ENCODE measurements around the gene OR10G4. TPM values are rescaled to one million over a fixed set of nuclear protein-coding genes. Genes with fewer than 3 reads are reported as not detected.
"Not testable (repeated sequence)": the region's sequence is repeated elsewhere in the genome, so short reads cannot be mapped to it uniquely, and the experiment has no call there.

OR10G4 gene
- polyA plus RNA-seq (2012; ENCODE audit: insufficient read depth, insufficient read length): not detected

GRCh38 chr11:124012697-124013096 is at the start of gene OR10G4:
TSS of gene OR10G4 (plus strand) at chr11:124012997. CDS start at chr11:124015575, 2,578 bp downstream.
- DNase-seq (ENCODE audit: low read depth, low spot score): no peak
- no peak within 1 kb of the TSS for H3K4me3 ChIP-seq (ENCODE audit: low read length)

GRCh38 chr11:123973816-123974215 is 39.0 kb upstream of the OR10G4 start:
- DNase-seq (ENCODE audit: low read depth, low spot score): no peak
- no peak overlapping the region for H3K4me3 ChIP-seq (ENCODE audit: low read length)

- no peak overlapping the region for H3K4me3 ChIP-seq (ENCODE audit: low read length)
- DNase-seq (ENCODE audit: low read depth, low spot score): no peak
Observed at GRCh38 chr11:123976770-123977560, 35.8 kb upstream of the OR10G4 start.

GRCh38 chr11:123977731-123978347 is 35.0 kb upstream of the OR10G4 start, which contains the start of gene OR10S1:
TSS of gene OR10S1 (minus strand) at chr11:123977781. CDS start at chr11:123977664, 117 bp downstream.
- no peak within 1 kb of the TSS for H3K4me3 ChIP-seq (ENCODE audit: low read length)
- DNase-seq (ENCODE audit: low read depth, low spot score): no peak

- DNase-seq (ENCODE audit: low read depth, low spot score): no peak
- H3K4me3 ChIP-seq (ENCODE audit: low read length): no peak overlapping the region
Observed at GRCh38 chr11:123979311-123979710, 33.5 kb upstream of the OR10G4 start.

- H3K4me3 ChIP-seq (ENCODE audit: low read length): no peak within 1 kb of the TSS
- no peak for DNase-seq (ENCODE audit: low read depth, low spot score)
Observed at GRCh38 chr11:123995119-123995518, 17.7 kb upstream of the OR10G4 start, which contains the start of gene OR10G6. TSS of gene OR10G6 (minus strand) at chr11:123995161. CDS start at chr11:123995161, 0 bp downstream.

- not testable (repeated sequence) for DNase-seq (ENCODE audit: low read depth, low spot score); H3K4me3 ChIP-seq (ENCODE audit: low read length)
Observed at GRCh38 chr11:124015837-124016236, 3.0 kb downstream of the OR10G4 start.

- H3K4me3 ChIP-seq (ENCODE audit: low read length): no peak within 1 kb of the TSS
- no peak for DNase-seq (ENCODE audit: low read depth, low spot score)
Observed at GRCh38 chr11:124026498-124026897, 13.7 kb downstream of the OR10G4 start, which contains the start of gene OR10G8. TSS of gene OR10G8 (plus strand) at chr11:124026798. CDS start at chr11:124029623, 2,825 bp downstream.

GRCh38 chr11:124036666-124037065 is 23.9 kb downstream of the OR10G4 start:
- no peak for DNase-seq (ENCODE audit: low read depth, low spot score)
- H3K4me3 ChIP-seq (ENCODE audit: low read length): no peak overlapping the region

- DNase-seq (ENCODE audit: low read depth, low spot score): no peak
- no peak overlapping the region for H3K4me3 ChIP-seq (ENCODE audit: low read length)
Observed at GRCh38 chr11:124039557-124039956, 26.8 kb downstream of the OR10G4 start.

- DNase-seq (ENCODE audit: low read depth, low spot score): no peak
- H3K4me3 ChIP-seq (ENCODE audit: low read length): no peak within 1 kb of the TSS
Observed at GRCh38 chr11:124041254-124041653, 28.5 kb downstream of the OR10G4 start, which contains the start of gene OR10G7. TSS of gene OR10G7 (minus strand) at chr11:124041325. CDS start at chr11:124039001, 2,324 bp downstream.

- no peak for DNase-seq (ENCODE audit: low read depth, low spot score)
Observed at GRCh38 chr11:124043420-124043819, 30.6 kb downstream of the OR10G4 start.

GRCh38 chr11:124050748-124051147 is 38.0 kb downstream of the OR10G4 start:
- no peak for DNase-seq (ENCODE audit: low read depth, low spot score)
- no peak overlapping the region for H3K4me3 ChIP-seq (ENCODE audit: low read length)

More at GRCh38 chr11:124043420-124043819, 30.6 kb downstream of the OR10G4 start:
- H3K4me3 ChIP-seq (ENCODE audit: low read length): no peak overlapping the region

- no peak overlapping the region for H3K4me3 ChIP-seq (ENCODE audit: low read length)
- DNase-seq (ENCODE audit: low read depth, low spot score): no peak
Observed at GRCh38 chr11:124052966-124053365, 40.2 kb downstream of the OR10G4 start.

All from Jurkat, Clone E6-1 (cell line).